Measurements from ENCODE around the gene RAB34. TPM values are rescaled to one million over a fixed set of nuclear protein-coding genes. Genes with fewer than 3 reads are reported as not detected.
A peak's percentile ranks its signal among the peaks of the same experiment; 100 is the strongest.

RAB34 gene
- total RNA-seq, 1 donor from 2014 or later: 128 TPM

DNA sequence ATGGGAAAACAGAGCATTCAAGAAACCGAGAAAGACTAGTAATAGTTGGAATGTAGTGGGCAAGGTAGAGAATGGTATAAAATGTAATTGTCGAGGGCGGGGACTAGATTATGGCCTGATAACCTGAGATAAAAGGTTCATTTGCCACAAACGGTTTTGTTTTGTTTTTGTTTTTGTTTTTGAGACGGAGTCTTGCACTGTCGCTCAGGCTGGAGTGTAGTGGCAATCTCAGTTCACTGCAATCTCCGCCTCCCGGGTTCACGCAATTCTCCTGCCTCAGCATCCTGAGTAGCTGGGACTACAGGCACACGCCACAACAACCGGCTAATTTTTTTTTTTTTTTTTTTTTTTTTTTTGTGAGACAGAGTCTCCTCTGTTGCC is 12.3 kb upstream of the RAB34 start:
- Mint-ChIP-seq H3K9me3 (ENCODE audit: low read depth) (no peaks in the 10 kb centered on the region), H3K4me1 (ENCODE audit: low read depth) (peaks cover 31% of the 10 kb centered on the region), H3K27me3 (ENCODE audit: low read depth) (no peaks in the 10 kb centered on the region), H3K27ac (ENCODE audit: unreplicated experiment) (peak overlapping the region; percentile 97), H3K36me3 (ENCODE audit: low read depth) (no peaks in the 10 kb centered on the region), H3K4me3 (ENCODE audit: unreplicated experiment) (no peak overlapping the region)
- no peak for DNase-seq (ENCODE audit: low spot score)
- TF ChIP-seq, protein P1, sequence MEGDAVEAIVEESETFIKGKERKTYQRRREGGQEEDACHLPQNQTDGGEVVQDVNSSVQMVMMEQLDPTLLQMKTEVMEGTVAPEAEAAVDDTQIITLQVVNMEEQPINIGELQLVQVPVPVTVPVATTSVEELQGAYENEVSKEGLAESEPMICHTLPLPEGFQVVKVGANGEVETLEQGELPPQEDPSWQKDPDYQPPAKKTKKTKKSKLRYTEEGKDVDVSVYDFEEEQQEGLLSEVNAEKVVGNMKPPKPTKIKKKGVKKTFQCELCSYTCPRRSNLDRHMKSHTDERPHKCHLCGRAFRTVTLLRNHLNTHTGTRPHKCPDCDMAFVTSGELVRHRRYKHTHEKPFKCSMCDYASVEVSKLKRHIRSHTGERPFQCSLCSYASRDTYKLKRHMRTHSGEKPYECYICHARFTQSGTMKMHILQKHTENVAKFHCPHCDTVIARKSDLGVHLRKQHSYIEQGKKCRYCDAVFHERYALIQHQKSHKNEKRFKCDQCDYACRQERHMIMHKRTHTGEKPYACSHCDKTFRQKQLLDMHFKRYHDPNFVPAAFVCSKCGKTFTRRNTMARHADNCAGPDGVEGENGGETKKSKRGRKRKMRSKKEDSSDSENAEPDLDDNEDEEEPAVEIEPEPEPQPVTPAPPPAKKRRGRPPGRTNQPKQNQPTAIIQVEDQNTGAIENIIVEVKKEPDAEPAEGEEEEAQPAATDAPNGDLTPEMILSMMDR (IDR thresholded peaks at IDR 0.05): no peak

- TF ChIP-seq, protein P1 (IDR thresholded peaks at IDR 0.05): no peak
- DNase-seq (ENCODE audit: low spot score): peak; percentile 97
- no peaks in the 10 kb centered on the region for H3K27me3 Mint-ChIP-seq (ENCODE audit: low read depth)
- peaks cover 6% of the 10 kb centered on the region for H3K36me3 Mint-ChIP-seq (ENCODE audit: low read depth)
- no peaks in the 10 kb centered on the region for H3K9me3 Mint-ChIP-seq (ENCODE audit: low read depth)
- peaks cover 45% of the 10 kb centered on the region for H3K4me1 Mint-ChIP-seq (ENCODE audit: low read depth)
- peak within 1 kb of the TSS; percentile 85 for H3K4me3 Mint-ChIP-seq (ENCODE audit: unreplicated experiment)
- H3K27ac Mint-ChIP-seq (ENCODE audit: unreplicated experiment): peak within 1 kb of the TSS; percentile 97
These were observed 10.9 kb upstream of the RAB34 start, which contains the start of gene NEK8 for GRCh38 chr17:28728364-28729200. Gene NEK8 (plus strand): TSS chr17:28728788. CDS start chr17:28728814, 26 bp downstream.

DNA sequence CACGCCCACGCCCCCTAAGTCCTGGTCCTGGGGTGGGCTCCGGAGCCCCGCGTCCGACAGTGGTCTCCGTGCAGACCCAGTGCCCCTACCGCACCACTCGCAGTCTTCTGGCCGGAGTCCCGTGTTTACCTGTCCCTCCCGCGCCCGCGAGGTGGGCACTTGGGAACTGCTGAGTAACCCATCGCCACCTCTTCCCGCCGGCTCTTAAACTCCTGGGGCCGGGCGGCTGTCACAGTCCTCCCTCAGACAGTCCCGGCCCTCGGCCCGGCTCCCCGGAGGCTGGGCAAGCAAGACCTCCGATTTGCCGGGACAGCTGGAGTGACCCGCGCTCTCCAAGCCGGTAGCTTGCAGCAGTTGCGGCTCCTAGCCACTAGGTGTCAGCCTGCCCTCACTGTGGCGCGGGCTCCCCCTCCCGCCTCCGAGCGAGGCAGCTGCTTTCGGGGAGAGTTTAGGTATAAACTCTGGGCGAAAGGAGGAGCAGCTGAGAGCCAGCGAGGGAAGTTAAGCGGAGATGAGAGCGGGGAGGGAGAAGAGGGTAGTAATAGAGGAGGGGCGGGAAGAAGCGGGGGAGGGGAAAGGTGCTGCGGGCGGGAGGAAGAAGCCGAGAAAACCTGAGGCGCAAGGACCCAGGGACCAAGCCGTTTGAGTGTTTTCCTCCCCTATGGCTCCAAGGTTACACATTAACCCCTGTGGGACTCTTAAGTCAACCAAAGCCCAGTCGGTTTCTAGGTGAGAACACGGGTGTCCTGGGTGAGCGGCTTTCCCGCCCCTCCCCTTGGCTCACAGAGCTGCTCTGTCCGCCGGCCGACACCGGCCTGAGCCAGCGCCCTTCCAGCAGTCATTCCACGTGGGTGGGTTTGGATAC is 9.2 kb upstream of the RAB34 start:
- no peak for DNase-seq (ENCODE audit: low spot score)
- peaks cover 56% of the 10 kb centered on the region for H3K4me1 Mint-ChIP-seq (ENCODE audit: low read depth)
- no peaks in the 10 kb centered on the region for H3K9me3 Mint-ChIP-seq (ENCODE audit: low read depth)
- no peaks in the 10 kb centered on the region for H3K27me3 Mint-ChIP-seq (ENCODE audit: low read depth)
- peaks cover 18% of the 10 kb centered on the region for H3K36me3 Mint-ChIP-seq (ENCODE audit: low read depth)
- peak overlapping the region; percentile 97 for H3K27ac Mint-ChIP-seq (ENCODE audit: unreplicated experiment)
- TF ChIP-seq, protein P1 (IDR thresholded peaks at IDR 0.05): peak; percentile 97
- H3K4me3 Mint-ChIP-seq (ENCODE audit: unreplicated experiment): peak overlapping the region; percentile 85

- no peaks in the 10 kb centered on the region for H3K9me3 Mint-ChIP-seq (ENCODE audit: low read depth)
- peak within 1 kb of the TSS; percentile 97 for H3K27ac Mint-ChIP-seq (ENCODE audit: unreplicated experiment)
- TF ChIP-seq, protein P1 (IDR thresholded peaks at IDR 0.05): no peak
- peaks cover 18% of the 10 kb centered on the region for H3K36me3 Mint-ChIP-seq (ENCODE audit: low read depth)
- H3K27me3 Mint-ChIP-seq (ENCODE audit: low read depth): no peaks in the 10 kb centered on the region
- peak within 1 kb of the TSS; percentile 85 for H3K4me3 Mint-ChIP-seq (ENCODE audit: unreplicated experiment)
- DNase-seq (ENCODE audit: low spot score): no peak
- peaks cover 63% of the 10 kb centered on the region for H3K4me1 Mint-ChIP-seq (ENCODE audit: low read depth)
These were observed 8.6 kb upstream of the RAB34 start, which contains the start of gene TLCD1 for GRCh38 chr17:28726226-28726626. Gene TLCD1 (minus strand): TSS chr17:28726233. CDS start chr17:28726097, 136 bp downstream.

GRCh38 chr17:28725660-28726225 is 8.1 kb upstream of the RAB34 start:
- no peaks in the 10 kb centered on the region for H3K27me3 Mint-ChIP-seq (ENCODE audit: low read depth)
- TF ChIP-seq, protein P1 (IDR thresholded peaks at IDR 0.05): no peak
- DNase-seq (ENCODE audit: low spot score): no peak
- H3K9me3 Mint-ChIP-seq (ENCODE audit: low read depth): no peaks in the 10 kb centered on the region
- H3K36me3 Mint-ChIP-seq (ENCODE audit: low read depth): peaks cover 20% of the 10 kb centered on the region
- peak overlapping the region; percentile 95 for H3K27ac Mint-ChIP-seq (ENCODE audit: unreplicated experiment)
- H3K4me1 Mint-ChIP-seq (ENCODE audit: low read depth): peaks cover 68% of the 10 kb centered on the region
- H3K4me3 Mint-ChIP-seq (ENCODE audit: unreplicated experiment): peak overlapping the region; percentile 85

Data from chondrocyte (in vitro differentiated cells).